Osteoblast (primary cell): Measurements from ENCODE around the gene CNRIP1. TPM values are rescaled to one million over a fixed set of nuclear protein-coding genes. Genes with fewer than 3 reads are reported as not detected.

Experiments used
- DNase-seq: peaks from one replicate; pipeline ENCODE4 v3.0.0; 2011; ENCODE audit warnings: low spot score, mixed read lengths; ENCODE audit not compliant: insufficient read length; ENCODE audit errors: missing footprints
- H2AFZ ChIP-seq: 2 replicates; pipeline ENCODE4 v1.6.0; 2011; ENCODE audit warnings: mild to moderate bottlenecking, low read length
- H3K27ac ChIP-seq: 2 replicates; pipeline ENCODE4 v1.5.1; 2011; ENCODE audit warnings: mild to moderate bottlenecking, low read depth, low read length, moderate library complexity
- H3K27me3 ChIP-seq: 2 replicates; pipeline ENCODE4 v1.6.0; 2012; ENCODE audit warnings: mild to moderate bottlenecking, control low read depth, inconsistent platforms, low read length, moderate library complexity; ENCODE audit not compliant: insufficient read depth
- H3K36me3 ChIP-seq: 2 replicates; pipeline ENCODE4 v1.5.1; 2011; ENCODE audit warnings: mild to moderate bottlenecking, low read length, control low read depth, moderate library complexity; ENCODE audit not compliant: insufficient read depth
- H3K4me1 ChIP-seq: 2 replicates; pipeline ENCODE4 v1.5.1; 2011; ENCODE audit warnings: mild to moderate bottlenecking, low read length, control low read depth, moderate library complexity; ENCODE audit not compliant: insufficient read depth
- H3K4me2 ChIP-seq: 2 replicates; pipeline ENCODE4 v1.6.0; 2011; ENCODE audit warnings: mild to moderate bottlenecking, low read length; ENCODE audit not compliant: insufficient read depth
- H3K4me3 ChIP-seq: fragments of 200-600 bp; sonication (generic); 3 replicates; pipeline ENCODE4 v1.5.1; 2012; ENCODE audit warnings: mild to moderate bottlenecking, low read length, inconsistent platforms; ENCODE audit not compliant: insufficient read depth
- H3K79me2 ChIP-seq: 2 replicates; pipeline ENCODE4 v1.6.0; 2012; ENCODE audit warnings: mild to moderate bottlenecking, low read length, control low read depth, inconsistent platforms; ENCODE audit not compliant: insufficient read depth
- H3K9me3 ChIP-seq: 2 replicates; pipeline ENCODE4 v1.5.1; 2011; ENCODE audit warnings: low read depth, low read length, control low read depth
- H4K20me1 ChIP-seq: 2 replicates; pipeline ENCODE4 v1.6.0; 2012; ENCODE audit warnings: mild to moderate bottlenecking, low read length, control low read depth; ENCODE audit not compliant: insufficient read depth
- total RNA-seq: library from RNA; depleted of rRNA; stranded (reverse); fragments of >200 nt; gene quantifications from 2 replicates; pipeline ENCODE4 v1.2.3, GENCODE V29; 2012
- TF ChIP-seq, protein P1 (sequence below): IDR thresholded peaks from 2 replicates; pipeline ENCODE4 v1.5.1; 2011; ENCODE audit warnings: mild to moderate bottlenecking, low read depth, low read length, moderate library complexity; ENCODE audit errors: extremely low read depth

CNRIP1 gene
- total RNA-seq, 1 donor = 43.4 TPM

DNA sequence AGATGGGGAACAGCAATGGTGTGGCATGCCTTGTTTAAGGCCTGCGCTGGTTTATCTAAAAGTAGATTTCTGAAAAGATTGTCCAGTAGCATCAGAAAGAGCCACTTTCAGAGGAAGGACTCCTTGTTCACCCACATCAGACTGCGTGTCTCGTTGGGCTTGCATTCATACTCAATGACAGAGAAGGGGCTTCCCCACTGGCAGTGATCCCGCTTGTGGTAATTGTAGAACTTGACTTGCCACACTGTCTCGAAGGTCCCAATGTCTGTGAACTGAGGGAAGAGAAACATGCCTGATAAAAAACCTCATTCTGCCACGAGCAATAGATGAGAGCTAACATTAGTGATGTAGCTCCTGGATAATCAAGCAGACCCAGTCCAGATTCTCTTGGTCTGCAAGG, 26.0 kb downstream of the CNRIP1 start:
- Histone ChIP-seq H3K27me3 (no peaks in the 10 kb centered on the region), H2AFZ (no peak overlapping the region), H3K4me3 (no peak overlapping the region), H3K27ac (no peak overlapping the region), H3K36me3 (no peaks in the 10 kb centered on the region), H3K4me2 (no peak overlapping the region), H3K4me1 (no peaks in the 10 kb centered on the region), H4K20me1 (no peaks in the 10 kb centered on the region), H3K9me3 (no peaks in the 10 kb centered on the region), H3K79me2 (no peaks in the 10 kb centered on the region)
- DNase-seq = no peak
- TF ChIP-seq, protein P1, sequence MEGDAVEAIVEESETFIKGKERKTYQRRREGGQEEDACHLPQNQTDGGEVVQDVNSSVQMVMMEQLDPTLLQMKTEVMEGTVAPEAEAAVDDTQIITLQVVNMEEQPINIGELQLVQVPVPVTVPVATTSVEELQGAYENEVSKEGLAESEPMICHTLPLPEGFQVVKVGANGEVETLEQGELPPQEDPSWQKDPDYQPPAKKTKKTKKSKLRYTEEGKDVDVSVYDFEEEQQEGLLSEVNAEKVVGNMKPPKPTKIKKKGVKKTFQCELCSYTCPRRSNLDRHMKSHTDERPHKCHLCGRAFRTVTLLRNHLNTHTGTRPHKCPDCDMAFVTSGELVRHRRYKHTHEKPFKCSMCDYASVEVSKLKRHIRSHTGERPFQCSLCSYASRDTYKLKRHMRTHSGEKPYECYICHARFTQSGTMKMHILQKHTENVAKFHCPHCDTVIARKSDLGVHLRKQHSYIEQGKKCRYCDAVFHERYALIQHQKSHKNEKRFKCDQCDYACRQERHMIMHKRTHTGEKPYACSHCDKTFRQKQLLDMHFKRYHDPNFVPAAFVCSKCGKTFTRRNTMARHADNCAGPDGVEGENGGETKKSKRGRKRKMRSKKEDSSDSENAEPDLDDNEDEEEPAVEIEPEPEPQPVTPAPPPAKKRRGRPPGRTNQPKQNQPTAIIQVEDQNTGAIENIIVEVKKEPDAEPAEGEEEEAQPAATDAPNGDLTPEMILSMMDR = no peak

DNA sequence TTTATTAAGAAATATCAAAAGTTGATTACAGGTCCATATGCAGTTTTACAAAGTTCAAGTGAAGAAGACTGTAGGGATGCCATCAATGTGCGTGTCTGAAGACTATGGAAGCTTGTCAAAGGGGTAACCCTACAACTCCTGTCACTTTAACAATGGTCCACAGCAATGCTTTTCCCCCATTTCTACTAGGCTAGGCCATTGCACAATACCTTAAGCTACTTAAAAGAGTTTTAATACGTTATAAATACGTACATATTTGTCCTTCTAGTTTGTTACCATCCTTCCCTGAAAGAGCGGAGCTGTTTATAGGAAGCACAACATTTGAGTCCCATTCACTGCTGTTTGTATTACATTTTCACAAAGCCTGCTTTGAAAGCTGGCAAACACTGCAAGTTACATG, 26.7 kb downstream of the CNRIP1 start:
- Histone ChIP-seq H3K9me3 (no peaks in the 10 kb centered on the region), H3K4me3 (no peak overlapping the region), H3K4me1 (peaks cover 7% of the 10 kb centered on the region), H4K20me1 (no peaks in the 10 kb centered on the region), H3K27ac (no peak overlapping the region), H3K36me3 (no peaks in the 10 kb centered on the region), H3K4me2 (no peak overlapping the region), H2AFZ (no peak overlapping the region), H3K79me2 (no peaks in the 10 kb centered on the region), H3K27me3 (no peaks in the 10 kb centered on the region)
- TF ChIP-seq, protein P1 = no peak
- no peak for DNase-seq

DNA sequence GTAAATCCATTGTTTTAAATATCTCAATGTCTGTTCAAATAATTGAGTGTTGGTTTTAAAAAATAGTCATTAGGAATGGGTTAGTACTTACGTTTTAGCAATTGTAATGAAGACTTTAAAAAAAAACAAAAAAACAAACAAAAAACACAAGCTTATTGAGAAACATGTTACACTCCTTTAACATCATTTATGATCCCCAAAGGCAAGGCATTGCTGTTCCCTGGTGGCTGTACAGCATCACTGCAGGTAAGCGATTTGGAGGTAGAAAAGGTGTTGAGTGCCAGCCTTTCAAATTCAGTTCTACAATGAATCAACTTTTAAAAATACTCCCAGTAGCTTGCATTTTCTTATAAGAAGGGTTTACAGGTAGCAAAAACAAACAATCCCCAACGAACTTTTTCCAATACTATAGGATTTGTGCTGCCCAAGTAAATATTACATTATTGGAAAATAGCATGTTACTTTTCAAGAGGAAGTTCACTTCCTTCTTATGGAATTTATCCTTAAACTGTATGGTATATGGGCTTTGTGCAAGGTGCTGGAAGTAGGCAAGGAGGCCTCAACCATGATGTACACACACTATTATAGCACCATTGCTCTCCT, 27.5 kb downstream of the CNRIP1 start:
- no peak for DNase-seq
- H4K20me1 ChIP-seq = no peaks in the 10 kb centered on the region

DNA sequence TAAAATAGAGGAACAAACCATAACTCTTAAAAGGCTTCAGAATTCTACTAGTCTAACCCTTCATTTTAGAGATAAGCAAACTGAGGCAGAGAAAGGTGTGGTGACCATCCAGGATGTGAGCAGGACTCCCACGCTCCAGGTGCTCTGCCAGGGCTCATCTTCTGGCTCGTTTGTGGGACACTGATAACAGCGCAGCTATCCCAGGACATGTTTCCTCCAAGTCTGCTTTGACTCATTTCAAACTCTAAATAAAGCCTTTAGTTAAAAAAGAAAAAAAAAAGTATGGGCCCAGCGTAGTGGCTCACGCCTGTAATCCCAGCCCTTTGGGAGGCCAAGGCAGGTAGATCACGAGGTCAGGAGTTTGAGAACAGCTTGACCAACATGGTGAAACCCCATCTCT, 28.4 kb downstream of the CNRIP1 start:
- no peak overlapping the region for H3K27ac ChIP-seq
- H3K4me1 ChIP-seq = peaks cover 12% of the 10 kb centered on the region
- TF ChIP-seq, protein P1 = no peak

More for the DNA sequence above, 27.5 kb downstream of the CNRIP1 start:
- H3K4me2 ChIP-seq = no peak overlapping the region
- H3K36me3 ChIP-seq = no peaks in the 10 kb centered on the region
- H3K27me3 ChIP-seq = no peaks in the 10 kb centered on the region
- TF ChIP-seq, protein P1 = peak; percentile 74
- no peaks in the 10 kb centered on the region for H3K79me2 ChIP-seq
- H3K9me3 ChIP-seq = no peaks in the 10 kb centered on the region
- H2AFZ ChIP-seq = no peak overlapping the region
- H3K4me1 ChIP-seq = peaks cover 12% of the 10 kb centered on the region
- no peak overlapping the region for H3K4me3 ChIP-seq
- H3K27ac ChIP-seq = no peak overlapping the region

More for the DNA sequence above, 28.4 kb downstream of the CNRIP1 start:
- H2AFZ ChIP-seq = no peak overlapping the region
- no peaks in the 10 kb centered on the region for H3K79me2 ChIP-seq
- H3K36me3 ChIP-seq = no peaks in the 10 kb centered on the region
- no peak overlapping the region for H3K4me2 ChIP-seq
- H3K27me3 ChIP-seq = no peaks in the 10 kb centered on the region
- H3K9me3 ChIP-seq = no peaks in the 10 kb centered on the region
- DNase-seq = no peak
- H3K4me3 ChIP-seq = no peak overlapping the region
- H4K20me1 ChIP-seq = no peaks in the 10 kb centered on the region
